Measurements from ENCODE around the gene ZNF134.

ZNF134 gene

DNA sequence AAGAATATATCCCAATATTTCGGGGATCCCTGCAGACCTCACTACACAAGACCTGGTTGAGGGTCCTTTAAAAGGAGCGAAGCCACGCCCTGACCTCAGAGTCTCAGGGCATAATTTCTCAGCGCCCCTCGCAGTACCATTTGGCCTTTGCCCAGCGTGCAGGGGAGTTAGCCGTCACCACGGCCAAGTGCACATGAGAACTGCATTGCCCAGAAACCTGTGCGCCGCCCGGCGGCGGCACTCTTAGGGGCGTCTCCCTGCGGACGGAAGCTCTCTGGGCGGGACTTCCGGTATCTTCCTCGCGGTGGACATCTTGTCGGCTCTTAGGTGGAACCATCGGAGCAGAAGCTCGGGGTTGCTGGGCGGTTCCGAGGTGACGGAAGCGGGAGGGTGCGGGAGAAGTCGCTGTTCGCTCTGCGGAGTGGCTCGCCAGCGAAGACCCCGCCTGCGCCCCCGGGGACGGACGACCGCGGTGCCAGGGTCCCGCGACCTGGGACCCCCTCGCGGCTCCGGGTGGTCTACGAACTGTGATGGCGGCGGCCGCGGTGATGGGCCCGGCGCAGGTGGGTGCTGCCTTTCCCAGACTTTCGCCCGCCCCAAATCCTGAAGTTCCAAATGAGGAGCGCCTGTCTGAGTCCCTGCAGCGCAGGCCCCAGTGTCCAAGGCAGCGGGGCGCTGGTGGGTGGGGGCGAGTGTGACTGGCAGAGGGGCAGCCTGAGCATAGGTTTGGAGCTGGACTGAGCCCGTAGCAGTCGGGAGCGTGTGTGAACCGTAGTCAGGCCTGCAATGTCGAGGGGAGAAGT lies at the start of gene ZNF134:
Gene ZNF134 (plus strand): TSS at position 302 of the 803 bp plus-strand sequence. CDS start 5,227 bp downstream, outside the sequence.
- DNase-seq: peak; percentile 87

- DNase-seq: no peak
These were observed 47.4 kb upstream of the ZNF134 start for GRCh38 chr19:57566396-57567265.

GRCh38 chr19:57570707-57571106 lies 43.3 kb upstream of the ZNF134 start:
- no peak for DNase-seq

DNA sequence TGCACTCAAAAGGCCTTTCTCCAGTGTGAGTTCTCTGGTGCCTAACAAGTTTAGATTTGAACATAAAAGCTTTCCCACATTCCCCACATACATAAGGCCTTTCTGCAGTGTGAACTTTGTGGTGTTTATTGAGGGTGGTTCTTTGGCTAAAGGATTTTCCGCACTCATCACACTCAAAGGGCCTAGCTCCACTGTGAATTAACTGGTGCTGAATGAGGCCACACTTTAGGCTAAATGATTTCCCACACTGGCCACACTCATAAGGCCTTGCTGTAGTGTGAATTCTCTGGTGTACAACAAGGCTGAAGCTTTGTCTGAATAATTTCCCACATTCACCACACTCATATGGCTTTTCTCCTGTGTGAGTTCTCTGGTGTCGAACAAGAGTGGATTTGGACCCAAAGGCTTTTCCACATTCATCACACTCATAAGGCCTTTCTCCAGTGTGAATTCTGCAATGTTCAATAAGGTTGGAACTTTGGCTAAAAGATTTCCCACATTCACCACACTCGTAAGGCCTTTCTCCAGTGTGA lies 41.6 kb upstream of the ZNF134 start:
- no peak for DNase-seq

DNA sequence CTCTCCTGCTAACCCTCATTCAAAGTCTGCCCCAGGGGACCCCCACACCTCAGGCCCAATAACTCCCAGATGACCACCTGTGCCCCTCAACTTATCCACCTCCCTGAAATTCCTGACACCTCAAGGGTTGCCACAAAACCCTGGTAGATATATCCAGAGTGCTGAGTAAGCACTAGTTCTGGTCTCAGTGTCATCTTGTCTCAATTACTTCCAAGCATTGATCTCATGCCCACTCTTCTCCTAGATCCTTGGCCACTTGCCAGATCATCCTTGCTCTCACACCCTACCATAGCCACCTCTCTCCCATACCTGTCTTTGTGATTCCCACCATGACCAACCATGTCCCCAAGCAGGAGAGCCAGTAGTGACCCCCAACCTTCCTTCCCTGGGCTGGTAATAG lies 37.4 kb upstream of the ZNF134 start:
- DNase-seq: no peak

DNA sequence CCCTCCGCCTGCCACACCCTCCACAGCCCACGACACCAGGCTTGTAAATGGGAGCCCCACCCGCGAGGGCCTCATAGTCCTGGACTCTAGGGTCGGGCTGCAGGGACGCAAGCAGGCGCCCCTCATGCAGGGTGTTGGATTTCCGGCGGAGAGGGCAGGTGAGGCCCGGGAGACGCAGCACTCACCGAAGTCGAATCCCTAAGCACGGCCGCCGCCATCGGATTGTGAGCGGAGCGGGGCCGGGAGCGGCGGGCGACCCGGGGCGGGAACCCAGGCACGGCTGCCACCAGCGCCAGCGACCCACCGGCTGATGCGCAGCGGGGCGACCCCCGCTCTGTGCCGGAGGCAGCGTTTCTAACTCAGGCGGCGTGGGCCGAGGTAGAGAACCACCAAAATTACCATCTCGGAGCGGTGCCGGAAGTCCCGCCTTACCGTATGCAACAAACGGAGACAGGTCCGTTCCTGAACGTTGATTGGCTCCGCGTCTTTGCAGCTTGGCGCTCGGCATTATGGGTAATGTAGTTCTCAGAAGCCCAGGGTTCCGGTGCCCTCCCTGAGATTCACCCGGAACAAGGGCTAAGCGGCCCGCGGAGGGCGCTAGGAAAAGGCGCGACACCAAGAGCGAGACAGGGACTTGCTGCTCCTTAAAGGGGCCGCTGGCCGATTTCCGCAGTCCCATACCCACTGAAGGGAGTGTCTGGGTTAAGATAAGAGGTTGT lies 35.4 kb upstream of the ZNF134 start, which contains the start of gene ZNF416:
Gene ZNF416 (minus strand): TSS at position 425 of the 719 bp plus-strand sequence. CDS start 207 bp downstream, at position 218.
- peak; percentile 97 for DNase-seq

- DNase-seq: no peak
These were observed 30.9 kb upstream of the ZNF134 start for GRCh38 chr19:57583104-57583520.

DNA sequence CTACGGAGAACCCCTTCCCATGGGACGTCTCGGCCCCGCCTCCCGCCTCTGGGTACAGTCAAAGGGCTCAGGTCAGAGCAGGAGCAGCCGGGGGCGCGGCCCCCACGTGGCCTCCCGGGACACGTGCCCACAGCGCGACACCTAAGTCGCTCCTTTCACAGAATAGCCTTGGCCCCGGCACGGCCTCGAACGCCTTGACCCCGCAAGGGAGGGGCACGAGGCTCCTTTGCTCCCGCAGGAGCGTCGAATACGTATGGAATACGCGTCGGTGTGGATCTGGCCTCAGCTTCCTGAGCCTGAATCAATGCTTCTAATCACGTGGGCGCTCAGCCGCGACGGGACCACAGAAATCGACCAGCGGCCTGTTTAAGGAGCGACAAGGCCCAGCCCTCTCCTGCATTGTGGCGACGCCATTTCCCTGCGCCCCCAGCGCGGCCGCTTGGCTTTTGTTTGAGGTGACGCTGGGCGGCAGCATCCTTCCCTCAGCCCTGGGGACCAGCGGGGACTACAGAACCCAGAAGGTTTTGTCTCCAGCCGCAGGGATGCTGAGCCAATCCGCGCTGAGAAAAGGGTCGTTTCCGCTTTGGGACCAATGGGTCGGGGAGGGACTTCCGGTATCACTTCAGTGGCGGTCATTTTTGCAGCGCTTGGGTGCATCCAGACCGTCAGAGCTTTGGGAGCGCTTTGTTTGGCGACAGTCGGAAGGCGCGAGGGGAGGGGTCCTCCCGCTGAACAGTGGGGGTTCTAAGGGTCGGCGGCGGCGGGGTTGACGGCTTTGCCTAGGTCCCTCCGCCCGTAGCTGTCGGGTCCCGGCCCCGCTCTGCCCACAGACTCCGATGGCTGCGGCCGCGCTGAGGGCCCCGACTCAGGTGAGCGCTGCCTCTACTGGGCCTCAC lies 30.3 kb upstream of the ZNF134 start, which contains the start of gene ZIK1:
Gene ZIK1 (plus strand): TSS at position 625 of the 896 bp plus-strand sequence. CDS start 212 bp downstream, at position 837.
- peak; percentile 85 for DNase-seq

GRCh38 chr19:57587529-57587928 lies 26.5 kb upstream of the ZNF134 start:
- DNase-seq: no peak

GRCh38 chr19:57599377-57599760 lies 14.7 kb upstream of the ZNF134 start:
- no peak for DNase-seq

GRCh38 chr19:57599761-57600383 lies 14.2 kb upstream of the ZNF134 start, which contains the start of gene ZNF530:
ZNF530 (plus strand) TSS chr19:57599885; CDS start chr19:57604346, 4,461 bp downstream.
- DNase-seq: peak; percentile 76

DNA sequence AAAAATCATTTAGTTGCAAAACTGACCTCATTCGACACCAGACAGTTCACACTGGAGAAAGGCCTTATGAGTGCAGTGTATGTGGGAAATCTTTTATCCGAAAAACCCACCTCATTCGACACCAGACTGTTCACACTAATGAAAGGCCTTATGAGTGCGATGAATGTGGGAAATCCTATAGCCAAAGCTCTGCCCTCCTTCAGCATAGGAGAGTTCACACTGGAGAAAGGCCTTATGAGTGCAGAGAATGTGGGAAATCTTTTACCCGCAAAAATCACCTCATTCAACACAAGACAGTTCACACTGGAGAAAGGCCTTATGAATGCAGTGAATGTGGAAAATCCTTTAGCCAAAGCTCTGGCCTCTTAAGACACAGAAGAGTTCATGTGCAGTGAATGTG lies 7.1 kb upstream of the ZNF134 start:
- DNase-seq: no peak

DNA sequence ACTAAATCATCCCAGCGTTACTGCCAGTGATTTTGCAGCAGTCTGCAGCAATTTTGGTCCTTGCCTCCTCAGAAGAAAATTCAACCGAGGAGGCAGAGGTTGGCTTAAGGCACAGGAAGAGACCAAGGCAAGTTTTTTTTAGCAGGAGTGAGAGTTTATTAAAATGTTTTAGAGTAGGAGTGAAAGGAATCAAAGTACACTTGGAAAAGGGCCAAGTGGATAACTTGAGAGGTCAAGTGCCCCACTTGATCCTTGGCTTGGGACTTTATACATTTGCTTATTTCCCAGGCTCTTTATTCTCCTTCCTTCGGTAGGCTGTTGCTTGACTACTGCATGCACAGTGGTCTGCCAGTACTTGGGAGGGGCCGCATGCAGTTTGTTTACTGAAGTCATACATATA lies 2.9 kb upstream of the ZNF134 start:
- no peak for DNase-seq

DNA sequence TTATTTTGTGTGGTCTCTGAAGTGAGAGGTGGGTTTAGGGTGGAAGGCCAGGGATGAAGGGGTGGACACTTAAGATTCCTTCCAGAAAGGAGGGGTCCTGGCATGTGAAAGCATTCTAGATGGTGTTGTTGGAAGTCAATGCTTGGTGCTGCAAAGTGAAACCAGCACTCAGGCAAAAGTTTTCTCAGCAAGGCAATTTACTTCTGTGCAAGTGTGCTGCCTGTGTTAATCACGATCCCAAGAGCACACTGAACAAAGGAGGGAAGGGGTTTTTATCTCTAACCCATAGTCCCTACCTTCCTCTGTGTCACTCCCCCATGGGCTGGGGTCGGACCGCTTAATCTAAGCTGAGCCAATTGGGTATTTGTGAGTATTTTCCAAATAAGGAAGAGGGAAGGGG lies 1.3 kb downstream of the ZNF134 start:
- DNase-seq: no peak

- DNase-seq: no peak
These were observed 6.8 kb downstream of the ZNF134 start for GRCh38 chr19:57620673-57621348.

- no peak for DNase-seq
These were observed 9.0 kb downstream of the ZNF134 start for GRCh38 chr19:57623091-57623490.

DNA sequence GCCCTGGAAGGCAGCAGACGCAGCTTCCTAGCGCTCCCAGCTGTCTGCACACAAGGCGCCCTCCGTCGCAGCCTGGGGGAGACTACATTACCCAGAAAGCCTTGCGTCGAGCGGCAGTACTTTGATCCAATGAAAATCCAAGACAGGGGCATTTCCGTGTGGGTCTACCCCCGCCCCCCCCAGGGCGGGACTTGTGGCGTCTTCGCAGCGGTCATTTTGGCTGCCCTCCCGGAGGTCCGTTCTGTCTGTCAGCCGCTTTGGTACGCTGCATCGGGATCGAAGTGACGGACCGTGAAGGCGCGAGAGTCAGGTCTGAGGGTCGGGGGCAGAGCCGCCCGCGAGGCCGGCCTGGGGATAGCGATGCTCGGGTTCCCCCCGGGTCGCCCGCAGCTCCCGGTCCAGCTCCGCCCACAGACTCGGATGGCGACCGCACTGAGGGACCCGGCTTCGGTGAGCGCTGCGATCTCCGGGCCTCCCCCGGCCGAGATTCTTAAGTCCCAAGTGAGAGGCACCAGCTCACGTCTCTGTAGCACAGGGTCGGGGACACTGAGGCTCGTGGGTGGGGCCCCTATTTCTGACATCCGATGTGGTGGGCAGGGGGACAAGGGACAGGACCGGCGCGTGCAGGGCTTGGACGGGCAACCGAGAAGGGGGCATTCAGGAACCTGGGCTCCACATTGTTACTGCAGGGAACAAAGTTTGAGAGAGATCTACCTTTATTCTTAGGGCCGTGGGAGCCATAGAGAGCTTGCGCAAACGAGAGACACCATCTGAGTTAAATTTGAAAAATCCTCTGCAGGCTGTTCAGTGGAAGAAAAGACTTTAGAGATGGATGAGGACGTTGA lies 19.2 kb downstream of the ZNF134 start, which contains the start of gene ZNF211:
Gene ZNF211 (plus strand): TSS at position 182 of the 845 bp plus-strand sequence. CDS start 179 bp downstream, at position 361.
- peak; percentile 84 for DNase-seq

- DNase-seq: no peak
These were observed 19.7 kb downstream of the ZNF134 start for GRCh38 chr19:57633832-57634131.

DNA sequence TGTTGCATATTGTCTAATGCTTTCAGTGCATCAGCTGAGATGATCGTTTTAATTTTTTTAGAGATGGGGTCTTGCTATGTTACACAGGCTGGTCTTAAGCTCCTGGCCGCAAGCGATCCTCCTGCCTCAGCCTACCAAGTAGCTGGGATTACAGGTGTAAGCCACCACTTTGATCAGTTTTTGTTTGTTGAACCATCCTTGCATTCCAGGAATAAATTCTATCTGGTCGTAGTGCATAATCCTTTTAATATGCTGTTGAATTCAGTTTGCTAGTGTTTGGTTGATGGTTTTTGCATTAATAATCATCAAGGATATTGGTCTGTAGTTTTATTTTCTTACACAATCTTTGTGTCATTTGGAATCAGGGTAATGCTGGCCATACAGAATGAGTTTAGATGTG lies 23.3 kb downstream of the ZNF134 start:
- DNase-seq: no peak
